Activated naive CD4-positive, alpha-beta T cell treated with anti-CD3 and anti-CD28 coated beads, Interleukin-2, amount 50 U/mL, for 24 hours (primary cell): ENCODE measurements around the gene LSS.
"Not testable (repeated sequence)": the region's sequence is repeated elsewhere in the genome, so short reads cannot be mapped to it uniquely, and the experiment has no call there.

ENCODE experiments used
- H3K27ac Mint-ChIP-seq: one replicate; pipeline ENCODE4 v1.8.0; 2021; ENCODE audit warnings: mild to moderate bottlenecking, mixed read lengths
- H3K27me3 Mint-ChIP-seq: one replicate; pipeline ENCODE4 v1.8.0; 2021; ENCODE audit warnings: mixed read lengths
- H3K36me3 Mint-ChIP-seq: one replicate; pipeline ENCODE4 v1.8.0; 2021; ENCODE audit warnings: mixed read lengths
- H3K4me1 Mint-ChIP-seq: one replicate; pipeline ENCODE4 v1.8.0; 2021; ENCODE audit warnings: mixed read lengths
- H3K4me3 Mint-ChIP-seq: one replicate; pipeline ENCODE4 v1.8.0; 2021; ENCODE audit warnings: mild to moderate bottlenecking, mixed read lengths
- H3K9me3 Mint-ChIP-seq: one replicate; pipeline ENCODE4 v1.8.0; 2021; ENCODE audit warnings: mixed read lengths

LSS gene

GRCh38 chr21:46190491-46191131 is 38.0 kb downstream of the LSS start:
- Mint-ChIP-seq H3K27ac (no peak overlapping the region), H3K4me3 (no peak overlapping the region), H3K27me3 (no peaks in the 10 kb centered on the region), H3K4me1 (no peaks in the 10 kb centered on the region), H3K36me3 (peaks cover 4% of the 10 kb centered on the region), H3K9me3 (no peaks in the 10 kb centered on the region)

- Mint-ChIP-seq H3K36me3 (peaks cover 3% of the 10 kb centered on the region), H3K9me3 (no peaks in the 10 kb centered on the region), H3K4me3 (no peak overlapping the region), H3K4me1 (no peaks in the 10 kb centered on the region), H3K27ac (no peak overlapping the region), H3K27me3 (no peaks in the 10 kb centered on the region)
These were observed 38.5 kb downstream of the LSS start for GRCh38 chr21:46189959-46190490.

- H3K4me3 Mint-ChIP-seq = no peak overlapping the region
- H3K27ac Mint-ChIP-seq = no peak overlapping the region
- H3K27me3 Mint-ChIP-seq = no peaks in the 10 kb centered on the region
- H3K36me3 Mint-ChIP-seq = peaks cover 3% of the 10 kb centered on the region
- no peaks in the 10 kb centered on the region for H3K9me3 Mint-ChIP-seq
- no peaks in the 10 kb centered on the region for H3K4me1 Mint-ChIP-seq
These were observed 39.2 kb downstream of the LSS start for GRCh38 chr21:46189213-46189958.

GRCh38 chr21:46188226-46189212 is 40.1 kb downstream of the LSS start:
- Mint-ChIP-seq H3K4me1 (no peaks in the 10 kb centered on the region), H3K36me3 (peaks cover under 1% of the 10 kb centered on the region), H3K4me3 (no peak overlapping the region), H3K27ac (no peak overlapping the region), H3K9me3 (no peaks in the 10 kb centered on the region), H3K27me3 (no peaks in the 10 kb centered on the region)

- Mint-ChIP-seq H3K27me3 (no peaks in the 10 kb centered on the region), H3K27ac (no peak overlapping the region), H3K9me3 (no peaks in the 10 kb centered on the region), H3K36me3 (no peaks in the 10 kb centered on the region), H3K4me3 (no peak overlapping the region), H3K4me1 (no peaks in the 10 kb centered on the region)
These were observed 40.8 kb downstream of the LSS start for GRCh38 chr21:46187814-46188213.

GRCh38 chr21:46187261-46187660 is 41.3 kb downstream of the LSS start:
- no peaks in the 10 kb centered on the region for H3K27me3 Mint-ChIP-seq
- no peaks in the 10 kb centered on the region for H3K36me3 Mint-ChIP-seq
- no peaks in the 10 kb centered on the region for H3K4me1 Mint-ChIP-seq
- no peak overlapping the region for H3K4me3 Mint-ChIP-seq
- H3K27ac Mint-ChIP-seq = no peak overlapping the region
- H3K9me3 Mint-ChIP-seq = no peaks in the 10 kb centered on the region

- Mint-ChIP-seq H3K27me3 (no peaks in the 10 kb centered on the region), H3K27ac (no peak overlapping the region), H3K9me3 (no peaks in the 10 kb centered on the region), H3K4me1 (no peaks in the 10 kb centered on the region), H3K36me3 (no peaks in the 10 kb centered on the region), H3K4me3 (no peak overlapping the region)
These were observed 42.9 kb downstream of the LSS start for GRCh38 chr21:46185716-46186115.

- peak overlapping the region; percentile 84 for H3K4me3 Mint-ChIP-seq
- no peaks in the 10 kb centered on the region for H3K36me3 Mint-ChIP-seq
- peak overlapping the region; percentile 23 for H3K27ac Mint-ChIP-seq
- no peaks in the 10 kb centered on the region for H3K9me3 Mint-ChIP-seq
- H3K27me3 Mint-ChIP-seq = no peaks in the 10 kb centered on the region
- H3K4me1 Mint-ChIP-seq = no peaks in the 10 kb centered on the region
These were observed 43.7 kb downstream of the LSS start for GRCh38 chr21:46184625-46185555.

GRCh38 chr21:46183910-46184624 is 44.5 kb downstream of the LSS start, which contains the start of gene SPATC1L:
Gene SPATC1L, minus strand, starts transcription at chr21:46184459. Its CDS starts 1,643 bp downstream, at chr21:46182816.
- H3K9me3 Mint-ChIP-seq = no peaks in the 10 kb centered on the region
- peak within 1 kb of the TSS; percentile 84 for H3K4me3 Mint-ChIP-seq
- no peaks in the 10 kb centered on the region for H3K4me1 Mint-ChIP-seq
- H3K27me3 Mint-ChIP-seq = no peaks in the 10 kb centered on the region
- peak within 1 kb of the TSS; percentile 23 for H3K27ac Mint-ChIP-seq
- no peaks in the 10 kb centered on the region for H3K36me3 Mint-ChIP-seq

- not testable (repeated sequence) for H3K4me1 Mint-ChIP-seq, H3K27me3 Mint-ChIP-seq, H3K36me3 Mint-ChIP-seq, H3K9me3 Mint-ChIP-seq, H3K4me3 Mint-ChIP-seq, H3K27ac Mint-ChIP-seq
These were observed 45.2 kb downstream of the LSS start for GRCh38 chr21:46183337-46183909.

- H3K9me3 Mint-ChIP-seq = no peaks in the 10 kb centered on the region
- H3K27ac Mint-ChIP-seq = no peak overlapping the region
These were observed 45.8 kb downstream of the LSS start for GRCh38 chr21:46182548-46183336.

GRCh38 chr21:46181953-46182547 is 46.5 kb downstream of the LSS start:
- Mint-ChIP-seq H3K9me3 (no peaks in the 10 kb centered on the region), H3K27me3 (no peaks in the 10 kb centered on the region)

More at GRCh38 chr21:46182548-46183336, 45.8 kb downstream of the LSS start:
- Mint-ChIP-seq H3K27me3 (no peaks in the 10 kb centered on the region), H3K4me1 (no peaks in the 10 kb centered on the region), H3K4me3 (no peak overlapping the region), H3K36me3 (no peaks in the 10 kb centered on the region)

GRCh38 chr21:46181436-46181835 is 47.1 kb downstream of the LSS start:
- Mint-ChIP-seq H3K27me3 (no peaks in the 10 kb centered on the region), H3K27ac (no peak overlapping the region), H3K36me3 (no peaks in the 10 kb centered on the region)

More at GRCh38 chr21:46181953-46182547, 46.5 kb downstream of the LSS start:
- Mint-ChIP-seq H3K4me3 (no peak overlapping the region), H3K4me1 (no peaks in the 10 kb centered on the region), H3K27ac (no peak overlapping the region), H3K36me3 (no peaks in the 10 kb centered on the region)

More at GRCh38 chr21:46181436-46181835, 47.1 kb downstream of the LSS start:
- Mint-ChIP-seq H3K4me1 (no peaks in the 10 kb centered on the region), H3K9me3 (peaks cover under 1% of the 10 kb centered on the region), H3K4me3 (no peak overlapping the region)
